GM18526 (cell line): ENCODE data around the gene PTPRA.

Experiments
- POLR2A ChIP-seq: IDR thresholded peaks from 3 replicates; pipeline ENCODE4 v1.6.1; 2011; ENCODE audit not compliant: insufficient read length; ENCODE audit errors: extremely low read depth

Gene PTPRA

GRCh38 chr20:2873010-2873746 lies at the start of gene PTPRA:
TSS of gene PTPRA (plus strand) at chr20:2873481. CDS start at chr20:2964278, 90,797 bp downstream.
- TF ChIP-seq POLR2A: peak; percentile 98

GRCh38 chr20:2825761-2826160 lies 47.5 kb upstream of the PTPRA start:
- TF ChIP-seq POLR2A: no peak

- TF ChIP-seq POLR2A: no peak
Observed at GRCh38 chr20:2826655-2827054, 46.6 kb upstream of the PTPRA start.

GRCh38 chr20:2829376-2829775 lies 43.9 kb upstream of the PTPRA start:
- TF ChIP-seq POLR2A: no peak

- no peak for TF ChIP-seq POLR2A
Observed at GRCh38 chr20:2833761-2834160, 39.5 kb upstream of the PTPRA start.

GRCh38 chr20:2834401-2835110 lies 38.7 kb upstream of the PTPRA start:
- TF ChIP-seq POLR2A: no peak

GRCh38 chr20:2835331-2835796 lies 37.9 kb upstream of the PTPRA start:
- no peak for TF ChIP-seq POLR2A

- TF ChIP-seq POLR2A: no peak
Observed at GRCh38 chr20:2836035-2836434, 37.2 kb upstream of the PTPRA start.

GRCh38 chr20:2837221-2837960 lies 35.9 kb upstream of the PTPRA start:
- TF ChIP-seq POLR2A: no peak

GRCh38 chr20:2838170-2838797 lies 35.0 kb upstream of the PTPRA start:
- no peak for TF ChIP-seq POLR2A

- no peak for TF ChIP-seq POLR2A
Observed at GRCh38 chr20:2838847-2839671, 34.2 kb upstream of the PTPRA start.

GRCh38 chr20:2839732-2840137 lies 33.5 kb upstream of the PTPRA start:
- no peak for TF ChIP-seq POLR2A

- peak; percentile 74 for TF ChIP-seq POLR2A
Observed at GRCh38 chr20:2840138-2840966, 32.9 kb upstream of the PTPRA start, which contains the start of the genes PCED1A and VPS16. TSS of gene PCED1A (minus strand) at chr20:2840655. CDS start at chr20:2839912, 743 bp downstream. TSS of gene VPS16 (plus strand) at chr20:2840745. CDS start at chr20:2840775, 30 bp downstream.
